Medulla oblongata (tissue), 1 donor: ENCODE results near the gene FAM171A1.

ENCODE experiments used
- DNase-seq: peaks from one replicate; pipeline ENCODE4 v3.0.0-alpha.2; 2015; ENCODE audit errors: extremely low spot score

The FAM171A1 gene

DNA sequence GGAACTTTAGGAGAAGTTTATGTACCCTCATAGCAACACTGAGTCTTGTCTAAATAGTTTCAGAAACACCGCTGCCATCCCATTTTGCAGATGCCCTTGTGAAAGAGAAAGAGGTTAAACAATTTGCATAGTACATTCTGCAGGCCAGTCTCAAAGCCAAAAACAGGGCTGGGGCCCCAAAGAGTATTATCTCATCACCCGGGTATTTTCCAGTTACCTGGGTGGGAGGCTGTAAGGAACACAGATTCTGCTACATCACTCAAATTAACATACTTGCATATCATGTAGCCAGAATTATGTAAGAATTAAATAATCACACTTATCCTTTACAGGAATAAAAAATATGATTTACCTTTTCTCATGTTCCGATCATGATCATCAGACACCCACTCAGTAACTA lies 3.1 kb upstream of the FAM171A1 start:
- DNase-seq = no peak

DNA sequence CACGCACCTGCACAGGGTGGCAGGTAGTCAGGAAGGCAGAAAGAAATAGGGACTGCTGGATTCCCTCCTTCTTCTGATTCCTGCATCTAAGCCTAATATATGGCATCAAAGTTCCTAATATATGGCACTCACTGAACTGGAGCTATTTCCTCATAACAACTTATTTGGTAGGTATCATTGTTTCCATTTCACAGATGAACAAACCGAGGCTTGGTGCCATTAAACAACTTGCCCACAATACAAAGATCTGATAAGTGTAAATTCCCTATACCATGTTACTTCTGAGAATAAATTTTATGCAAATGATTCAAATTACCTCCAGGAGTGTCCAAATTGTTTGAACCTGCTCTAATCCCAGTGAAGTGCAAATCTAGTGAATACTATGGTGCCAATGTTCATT lies 2.1 kb upstream of the FAM171A1 start:
- no peak for DNase-seq

DNA sequence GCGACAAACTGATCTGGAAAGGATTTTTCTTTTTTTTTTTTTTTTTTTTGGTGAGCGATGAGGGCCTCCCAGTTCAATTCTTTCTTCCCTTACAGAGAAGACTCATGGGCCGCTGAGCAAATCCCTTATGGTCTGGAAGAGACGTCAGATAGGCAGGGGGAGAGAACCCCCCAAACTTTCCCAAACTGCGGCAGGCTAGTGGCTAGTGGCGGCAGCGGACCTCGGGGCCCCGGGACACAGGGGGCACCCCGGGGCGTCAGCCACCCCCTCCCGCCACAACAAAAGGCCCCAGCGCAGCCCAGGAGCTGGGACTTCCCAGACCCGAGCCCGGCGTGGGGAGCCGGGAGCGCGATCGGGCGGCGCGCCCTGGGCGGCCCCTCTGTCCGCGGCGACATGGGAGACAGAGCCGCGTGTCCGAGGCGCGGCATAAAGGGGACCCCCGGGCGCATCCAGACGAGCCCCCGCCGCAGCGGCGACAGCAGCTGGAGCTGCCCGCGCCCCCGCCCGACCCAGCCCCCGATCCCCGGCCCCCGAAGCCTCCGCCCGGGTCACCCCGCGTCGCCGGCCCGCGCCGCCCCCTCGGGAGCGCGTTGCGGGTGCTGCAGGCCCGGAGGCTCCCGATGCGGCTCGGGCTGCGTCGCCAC lies 755 bp downstream of the FAM171A1 start:
- no peak for DNase-seq

DNA sequence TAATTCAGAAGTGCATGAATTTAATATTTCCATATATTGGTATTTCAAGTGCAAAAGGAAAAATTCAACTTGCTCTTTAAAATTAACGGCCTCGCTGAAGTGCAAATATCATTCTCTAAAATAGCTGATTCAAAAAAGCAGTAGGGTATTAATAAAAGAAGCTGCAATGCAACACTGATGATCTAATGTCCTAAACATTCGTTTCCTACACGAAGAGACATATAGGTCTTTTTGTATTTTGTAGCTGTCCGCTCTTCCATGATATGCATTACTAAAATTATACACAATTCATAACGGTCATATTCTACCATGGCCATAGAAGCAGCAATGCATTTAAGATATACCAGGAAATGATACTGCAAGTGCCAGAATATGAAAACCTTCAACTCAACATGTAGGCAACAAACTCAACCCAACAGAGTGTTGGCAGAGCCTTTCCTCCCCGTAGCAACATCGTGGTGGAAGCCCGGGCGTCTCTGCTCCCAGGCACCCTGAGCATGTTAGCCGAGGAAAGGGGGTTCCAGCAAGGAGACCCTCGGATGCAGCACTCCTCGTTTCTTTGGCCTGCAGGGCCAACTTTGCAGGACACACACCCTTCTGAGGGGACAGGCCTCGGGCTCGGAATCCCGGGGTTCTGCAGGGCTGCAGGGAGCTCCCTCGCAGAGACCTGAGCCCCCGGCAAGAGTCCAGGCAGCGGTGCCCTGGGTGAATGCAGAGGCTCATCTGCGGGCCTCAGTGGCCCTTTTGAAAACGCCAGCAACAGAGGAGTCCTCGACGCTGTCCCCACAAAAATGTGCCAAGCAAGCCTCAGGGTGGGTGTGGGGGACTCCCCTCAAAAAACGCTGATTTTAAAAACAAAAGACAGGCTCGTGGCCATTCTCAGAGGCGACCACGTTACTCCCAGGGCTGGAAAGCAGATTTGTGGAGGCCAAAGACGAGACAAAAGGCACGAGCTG lies 1.6 kb downstream of the FAM171A1 start:
- peak; percentile 50 for DNase-seq

DNA sequence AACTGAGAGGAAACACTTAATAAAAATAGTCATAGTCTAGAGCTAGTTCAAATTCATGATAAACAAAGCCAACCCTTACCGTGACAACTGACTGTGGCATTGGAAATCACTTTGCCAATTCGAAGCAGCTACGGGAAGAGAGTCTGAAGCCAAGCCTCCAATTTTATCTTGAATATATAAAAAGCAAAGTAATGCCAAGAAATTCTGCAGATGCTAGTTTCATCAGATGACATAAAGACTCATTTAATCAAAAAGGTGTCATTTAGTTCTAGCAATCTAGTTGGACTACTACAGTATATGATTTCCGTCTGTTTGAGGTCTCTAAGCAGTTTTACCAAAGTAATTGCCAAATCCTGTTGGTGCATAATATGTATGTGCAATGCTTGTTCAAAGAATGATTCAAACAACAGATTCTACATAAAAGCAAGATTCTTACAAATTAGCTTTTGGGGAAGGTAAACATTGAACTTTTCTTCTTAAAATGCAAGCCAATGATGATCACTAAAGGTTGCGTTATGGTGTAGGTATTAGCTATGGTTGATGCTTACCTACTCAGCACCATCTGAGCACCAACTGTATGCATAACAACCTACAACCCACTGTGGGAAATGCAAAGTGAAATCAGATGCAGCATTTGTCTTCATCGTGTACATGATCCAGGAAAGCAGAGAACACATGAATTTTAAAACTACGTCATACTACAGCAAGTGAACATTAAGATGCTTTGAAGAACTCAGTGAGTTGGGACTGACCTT lies 2.8 kb downstream of the FAM171A1 start:
- no peak for DNase-seq

DNA sequence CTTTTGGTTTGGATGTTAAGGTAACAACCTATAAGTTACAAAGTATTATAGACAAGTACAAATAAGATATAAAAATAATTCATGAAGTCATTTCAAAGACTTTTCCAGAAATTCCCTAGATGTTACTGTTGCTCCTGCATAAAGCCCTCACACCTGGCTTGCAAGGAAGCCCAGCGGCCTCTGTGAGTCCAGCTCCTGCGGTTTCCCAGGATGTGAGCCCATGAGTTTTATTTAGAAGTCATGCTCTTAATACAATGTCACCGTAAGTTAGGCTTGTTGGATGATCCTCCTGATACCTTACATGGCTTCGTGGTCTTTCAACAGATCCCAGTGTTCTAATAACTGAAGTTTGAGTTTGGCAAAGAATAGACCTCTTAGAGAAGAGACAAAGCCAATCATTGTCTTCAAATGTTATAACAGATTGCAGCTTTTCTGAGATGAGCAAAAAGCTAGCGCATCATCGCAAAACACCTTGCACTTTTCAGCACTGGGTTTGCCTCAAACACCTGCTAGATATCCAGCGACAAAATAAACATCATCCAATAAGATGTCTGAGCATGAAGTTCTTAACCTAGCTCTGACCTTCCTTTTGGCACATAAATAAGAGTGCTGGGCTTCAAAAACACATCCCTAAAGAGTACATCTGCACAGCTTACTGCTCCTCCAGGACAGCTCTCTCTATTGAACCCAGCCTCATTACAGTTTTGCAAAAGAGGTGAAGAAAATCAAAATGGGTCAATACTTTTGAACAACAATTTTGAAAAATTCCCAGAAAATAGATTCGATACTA lies 3.6 kb downstream of the FAM171A1 start:
- peak; percentile 44 for DNase-seq

DNA sequence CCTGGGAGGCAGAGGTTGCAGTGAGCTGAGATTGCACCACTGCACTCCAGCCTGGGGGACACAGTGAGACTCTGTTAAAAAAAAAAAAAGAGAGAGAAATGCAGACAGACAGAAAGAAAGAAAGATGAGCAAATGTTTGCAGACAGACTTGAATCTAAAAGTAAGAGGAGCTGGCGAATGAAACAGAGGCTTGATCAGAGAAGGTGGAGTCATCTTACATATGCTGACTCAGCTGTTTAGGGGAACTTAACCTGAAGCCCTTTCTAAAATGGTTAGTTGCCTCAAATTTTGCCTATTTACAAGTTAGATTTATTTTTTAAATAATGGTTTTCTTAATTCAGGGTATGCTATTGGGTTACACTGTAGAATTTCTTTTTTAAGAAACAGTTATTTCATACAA lies 5.4 kb downstream of the FAM171A1 start:
- no peak for DNase-seq

DNA sequence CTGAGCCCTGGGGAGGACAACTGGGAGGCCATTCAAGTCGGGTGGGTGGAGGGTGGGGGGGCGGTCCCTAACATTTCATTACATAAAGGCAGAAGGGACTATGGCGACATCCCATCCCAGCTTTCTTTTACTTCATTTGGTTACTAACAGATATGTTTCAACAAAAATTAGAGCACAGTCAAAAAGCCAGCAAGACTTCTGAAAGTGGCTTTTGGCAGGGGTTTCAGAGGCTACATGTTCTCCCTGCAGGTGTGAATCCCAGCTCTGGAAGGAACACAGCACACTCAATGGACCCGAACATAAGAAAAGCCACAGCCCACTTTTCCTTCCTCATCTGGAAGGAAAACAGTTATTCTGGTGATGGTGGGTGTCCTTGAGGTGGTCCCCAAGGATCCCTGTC lies 7.1 kb downstream of the FAM171A1 start:
- DNase-seq = no peak

DNA sequence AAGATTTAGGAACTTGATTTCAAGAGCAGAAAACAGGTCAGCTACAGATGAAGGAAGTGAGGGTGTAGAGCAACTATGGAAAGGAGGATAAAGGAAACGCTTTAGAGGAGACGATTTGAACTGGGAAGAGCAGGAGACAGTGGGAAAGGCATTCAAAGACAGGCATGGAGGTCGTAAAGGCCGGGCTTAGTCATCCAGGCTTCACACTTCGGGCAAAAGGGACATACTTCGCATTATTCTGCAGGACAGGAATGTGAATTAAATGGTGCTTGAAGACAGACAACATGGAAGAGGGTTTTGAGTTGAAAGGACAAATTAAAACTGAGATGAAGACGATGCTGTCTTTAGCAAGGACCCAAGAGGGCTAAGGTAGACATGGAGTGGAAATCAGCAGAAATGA lies 8.1 kb downstream of the FAM171A1 start:
- DNase-seq = no peak

DNA sequence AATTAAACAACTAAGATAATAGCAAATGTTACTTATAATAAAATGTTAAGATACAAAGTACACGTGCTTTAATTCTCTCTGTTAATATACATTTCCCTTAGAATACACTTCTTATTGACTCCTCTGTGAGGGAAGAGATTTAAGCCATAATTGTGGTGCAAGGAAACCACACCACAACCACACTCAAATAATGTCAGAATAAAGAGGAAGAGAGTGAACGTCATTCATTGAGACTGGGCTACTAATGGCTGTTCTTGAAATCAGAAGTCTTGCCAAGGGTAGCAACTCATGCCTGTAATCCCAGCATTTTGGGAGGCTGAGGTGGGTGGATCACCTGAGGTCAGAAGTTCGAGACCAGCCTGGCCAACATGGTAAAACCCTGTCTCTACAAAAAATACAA lies 10.0 kb downstream of the FAM171A1 start:
- DNase-seq = no peak

DNA sequence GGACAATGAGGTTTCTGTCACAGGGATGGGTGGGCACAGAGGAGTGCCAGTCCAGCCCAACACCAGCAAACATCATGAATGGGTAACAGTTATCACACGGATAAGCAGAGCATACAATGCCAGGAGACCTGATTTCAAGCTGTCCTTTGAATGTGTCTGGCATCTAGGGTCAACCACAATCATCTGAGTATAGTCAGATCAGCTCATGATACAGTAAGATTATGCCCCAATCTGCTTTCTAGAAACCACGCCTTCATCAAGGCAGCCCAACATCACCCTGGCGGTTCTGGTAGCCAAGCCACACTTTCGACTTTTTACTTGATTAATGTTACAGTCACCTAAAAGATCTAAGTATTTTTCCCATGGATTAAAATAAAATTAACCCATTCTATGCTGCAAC lies 10.5 kb downstream of the FAM171A1 start:
- DNase-seq = no peak

DNA sequence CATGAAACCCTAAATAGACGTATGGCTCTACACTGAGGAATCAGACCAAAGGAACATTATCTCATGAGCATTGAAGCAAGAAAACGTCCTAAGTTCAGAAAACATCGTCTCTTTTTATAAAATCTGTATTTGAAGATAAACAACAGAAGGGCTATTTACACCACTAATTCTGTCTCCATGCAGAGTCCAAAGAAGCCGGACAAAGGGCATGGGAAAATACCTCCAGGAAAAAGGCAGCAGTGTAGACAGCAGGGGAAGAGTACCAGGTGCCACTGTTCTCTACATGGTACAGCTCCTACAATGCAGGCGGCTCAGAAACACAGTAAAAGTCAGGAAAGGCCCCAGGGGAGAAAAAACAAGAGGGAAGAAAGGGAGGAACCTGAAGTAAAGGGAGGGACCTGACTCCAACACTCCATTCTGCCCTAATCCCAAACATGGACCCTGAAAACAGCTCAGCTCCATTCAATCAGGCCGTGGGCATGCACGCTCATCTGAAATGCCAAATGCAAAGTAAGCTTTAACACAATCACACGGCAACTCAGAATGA lies 17.5 kb downstream of the FAM171A1 start:
- no peak for DNase-seq

DNA sequence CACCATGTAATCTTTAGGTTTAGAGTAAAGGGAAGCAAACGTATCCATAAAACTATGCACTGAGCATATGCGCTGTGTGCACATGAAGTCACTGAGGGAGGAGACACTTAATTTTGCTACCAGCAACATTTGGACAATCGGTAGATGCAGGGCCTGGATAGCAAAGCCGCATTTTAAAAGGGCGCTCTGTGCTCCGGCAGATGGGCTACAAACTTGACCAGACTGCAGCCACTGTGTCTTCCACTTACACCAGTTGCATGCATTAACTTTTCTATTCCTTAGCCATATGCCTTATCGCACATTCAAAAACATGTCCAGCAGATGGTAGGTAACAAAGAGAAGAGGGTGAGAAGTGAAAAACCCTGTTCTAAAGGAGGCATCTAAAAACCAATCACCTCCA lies 18.3 kb downstream of the FAM171A1 start:
- DNase-seq = no peak

DNA sequence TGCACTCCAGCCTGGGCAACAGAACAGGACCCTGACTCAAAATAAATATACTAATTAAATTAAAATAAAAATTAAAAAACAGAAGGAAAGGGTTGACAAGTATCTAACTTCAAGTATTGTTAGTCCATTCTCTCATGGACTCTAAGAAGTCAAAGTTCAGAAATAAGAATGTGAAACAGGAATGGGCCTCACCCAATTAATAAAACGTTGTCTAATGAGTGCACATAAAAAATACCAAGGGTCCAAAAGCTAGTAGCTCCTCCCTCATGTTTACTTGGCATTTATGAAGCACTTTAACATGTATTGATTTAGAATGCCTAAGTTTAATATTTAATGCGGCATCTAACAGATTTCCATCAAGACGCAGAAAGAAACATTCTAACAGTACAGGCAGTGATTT lies 18.9 kb downstream of the FAM171A1 start:
- DNase-seq = no peak

DNA sequence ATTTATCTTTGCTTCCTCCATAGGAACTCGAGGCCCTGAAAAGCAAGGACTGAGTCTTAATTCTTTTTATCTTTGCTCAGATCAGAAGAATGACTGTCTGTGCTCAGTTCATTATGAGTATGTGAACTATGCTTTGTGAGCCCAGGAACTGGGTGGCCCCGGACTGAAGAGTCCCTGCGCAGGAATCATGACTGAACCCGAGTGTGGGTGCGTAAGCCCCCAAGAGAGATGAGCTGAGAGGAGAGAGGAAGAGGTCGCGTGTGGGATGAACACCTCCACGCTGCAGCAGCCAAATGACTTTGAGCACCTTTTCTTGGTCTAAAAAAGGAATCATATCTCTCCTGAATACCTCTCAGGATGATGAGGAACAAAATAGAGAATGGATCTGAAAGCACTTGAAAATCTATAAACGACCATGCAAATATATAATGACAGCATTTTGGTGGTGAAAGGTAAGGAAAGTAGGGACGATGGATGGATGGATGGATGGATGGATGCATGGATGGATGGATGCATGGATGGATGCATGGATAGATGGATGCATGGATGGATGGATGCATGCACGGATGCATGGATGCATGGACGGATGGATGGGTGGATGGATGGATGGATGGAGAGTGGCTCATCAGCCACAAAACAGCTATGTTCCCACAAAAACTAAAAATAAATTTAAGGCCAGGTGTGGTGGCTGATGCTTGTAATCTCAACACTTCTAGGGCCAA lies 19.8 kb downstream of the FAM171A1 start:
- DNase-seq = no peak

DNA sequence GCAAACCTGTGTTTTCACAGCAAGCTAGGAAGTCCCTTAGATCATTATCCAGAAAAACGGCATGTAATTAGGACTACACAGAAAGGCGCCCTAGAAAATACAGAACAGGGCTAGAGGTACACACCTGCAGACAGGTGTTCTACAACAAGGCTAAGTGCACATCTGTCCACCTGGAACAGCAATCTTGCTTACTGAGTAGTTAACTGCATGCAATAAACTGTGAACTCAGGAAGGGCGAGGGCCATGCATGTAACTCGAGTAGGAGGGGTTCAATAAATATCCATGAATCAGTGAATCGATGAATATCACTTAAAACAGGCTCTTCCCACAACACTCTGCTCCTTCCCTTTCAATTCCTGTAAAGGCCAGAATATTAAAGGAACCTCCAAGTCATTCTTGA lies 22.0 kb downstream of the FAM171A1 start:
- no peak for DNase-seq

DNA sequence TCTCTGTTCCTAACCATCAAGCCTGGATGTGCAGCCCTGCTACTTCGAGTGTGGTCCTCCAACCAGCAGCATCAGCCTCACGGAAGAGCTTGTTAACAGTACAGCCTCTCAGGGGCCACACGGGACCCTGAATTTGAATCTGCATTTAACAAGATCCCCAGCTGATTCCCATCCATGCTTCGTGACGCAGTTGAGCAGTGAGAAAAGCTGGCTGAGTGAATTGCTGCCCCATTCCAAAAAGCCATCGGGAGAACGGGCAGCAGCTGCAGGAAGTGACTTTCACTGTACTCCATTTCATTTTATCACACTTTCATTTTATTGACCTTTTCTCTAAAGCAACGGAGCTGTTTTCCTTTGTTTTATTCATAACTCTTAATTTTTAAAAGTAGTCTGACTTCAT lies 22.5 kb downstream of the FAM171A1 start:
- DNase-seq = peak; percentile 57

DNA sequence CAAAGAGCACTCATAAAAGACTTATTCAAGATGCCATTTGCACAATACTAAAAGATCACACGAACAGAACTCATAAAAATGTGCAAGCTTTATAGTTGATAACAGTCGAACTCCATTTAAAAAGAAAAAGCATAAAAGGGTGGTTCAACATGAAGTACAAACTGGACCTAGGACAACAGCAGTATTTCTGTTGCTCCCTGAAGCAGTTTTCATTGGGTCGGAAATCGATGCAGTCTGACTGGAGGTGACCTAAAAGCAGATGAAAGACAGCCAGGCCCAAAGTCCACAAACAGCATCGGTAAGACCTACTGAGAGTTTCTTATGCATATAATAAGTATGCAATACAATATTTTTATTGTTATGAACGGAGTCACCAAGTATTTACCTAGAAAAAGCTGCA lies 23.9 kb downstream of the FAM171A1 start:
- no peak for DNase-seq

DNA sequence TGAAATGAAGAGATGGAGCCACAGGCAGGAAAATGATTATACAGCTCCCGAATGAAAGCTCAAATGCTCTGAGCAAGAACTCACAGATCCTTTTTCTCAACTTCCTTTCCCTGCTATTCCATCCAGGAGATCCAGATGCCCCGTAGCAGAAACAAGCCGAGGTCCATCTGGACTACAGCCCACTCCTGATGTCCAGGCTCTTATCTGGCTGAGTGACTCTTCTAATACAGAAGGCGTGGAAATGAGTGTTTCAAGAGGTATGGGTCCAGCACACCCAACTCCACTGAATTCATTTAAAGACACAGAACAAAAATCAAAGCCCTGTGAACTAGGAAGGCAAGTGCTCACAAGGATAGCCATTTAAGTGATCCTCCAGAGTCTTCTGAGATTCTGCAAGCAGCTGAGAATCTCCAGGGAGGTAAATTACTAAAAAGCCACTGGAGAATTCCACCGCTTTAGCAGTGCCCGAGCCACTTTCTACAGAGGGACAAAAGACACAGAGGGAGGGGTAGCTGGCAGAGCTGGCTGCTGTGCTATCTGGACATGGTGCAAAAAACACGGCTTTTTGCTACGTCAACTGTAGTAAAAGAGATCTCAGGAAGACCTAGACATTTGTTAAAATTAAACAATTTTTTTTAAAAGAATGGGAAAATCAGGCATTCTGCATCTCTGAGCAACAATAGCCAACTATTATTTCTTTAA lies 24.5 kb downstream of the FAM171A1 start:
- peak; percentile 71 for DNase-seq

DNA sequence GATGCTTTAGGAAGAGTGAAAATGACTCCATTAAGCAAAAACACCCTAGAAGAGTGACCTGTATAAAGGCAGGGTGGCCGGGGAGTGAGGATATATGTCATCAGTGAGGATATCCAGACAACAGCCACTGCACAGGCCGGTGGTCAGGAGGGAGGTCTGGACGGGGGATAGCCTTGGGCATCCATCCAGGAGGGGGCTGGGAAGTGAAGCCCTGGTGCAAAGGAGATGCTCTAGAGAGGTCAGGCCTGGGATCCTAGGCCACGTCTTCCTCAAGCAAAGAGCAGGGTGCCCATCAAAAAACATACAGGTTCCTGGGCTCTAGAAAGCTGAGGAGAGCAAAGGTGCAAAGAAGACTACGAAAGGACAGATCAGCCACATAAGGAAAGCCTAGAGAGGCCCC lies 25.6 kb downstream of the FAM171A1 start:
- no peak for DNase-seq
